G401 (cell line): Measurements from ENCODE around the gene AGBL1. TPM values are rescaled to one million over a fixed set of nuclear protein-coding genes. Genes with fewer than 3 reads are reported as not detected.

Experiments used
- DNase-seq: peaks from one replicate; pipeline ENCODE4 v3.0.0-alpha.2; 2015; ENCODE audit warnings: low spot score
- in situ Hi-C: cut with HindIII; loops from 2 replicates; pipeline ENCODE4 v1.10.0; 2016; ENCODE audit warnings: low sequenced_read_pairs, mixed read lengths
- total RNA-seq: library from RNA; depleted of rRNA; stranded (reverse); fragments of >200 nt; shearing (Covaris generic); gene quantifications from 2 replicates; pipeline ENCODE4 v1.2.3, GENCODE V29; 2014

Gene AGBL1
- total RNA-seq, 1 experiment from 2014 or later, result not detected

GRCh38 chr15:86157606-86158293 is 78.1 kb downstream of the AGBL1 start:
- DNase-seq, result no peak
- in situ Hi-C loops, result no loop called here

DNA sequence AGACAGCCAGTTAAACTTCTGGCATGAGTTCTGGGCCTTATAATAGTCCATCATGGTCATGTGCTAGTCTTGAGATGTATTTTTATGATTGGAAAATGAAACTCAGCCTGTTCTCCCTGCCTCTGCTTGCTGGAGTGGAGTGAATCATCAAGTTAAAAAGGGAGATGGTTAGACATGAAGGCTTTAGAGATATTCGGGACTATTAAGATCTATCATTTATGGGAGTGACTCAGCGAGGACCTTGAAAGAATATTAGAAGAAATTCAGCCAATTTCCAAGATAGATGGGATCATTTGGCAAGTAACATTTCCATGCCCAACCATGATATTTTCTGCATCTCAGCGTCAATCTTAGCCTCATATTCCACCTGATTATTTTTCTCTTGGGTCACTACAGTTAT is 79.8 kb downstream of the AGBL1 start:
- in situ Hi-C loops, result no loop called here
- DNase-seq, result no peak

DNA sequence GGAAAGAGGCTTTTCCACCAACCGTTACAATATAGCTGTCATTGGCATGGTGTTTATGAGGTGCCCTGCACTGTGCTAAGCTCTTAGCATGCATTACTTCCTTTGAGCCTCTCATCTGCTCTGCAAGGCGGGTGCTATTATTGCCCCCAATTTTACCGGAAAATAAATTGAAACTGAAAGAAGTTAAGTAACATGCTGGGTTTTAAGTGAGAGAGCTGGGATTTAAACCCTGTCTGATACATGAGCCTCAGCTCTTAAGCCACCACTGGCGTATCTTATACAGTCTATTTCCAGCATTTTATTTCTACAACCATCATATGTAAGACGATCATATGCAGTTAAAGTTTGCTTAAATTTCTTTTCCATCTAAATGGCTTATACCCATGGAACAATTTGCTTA is 81.6 kb downstream of the AGBL1 start:
- in situ Hi-C loops, result no loop called here
- no peak for DNase-seq

GRCh38 chr15:86162172-86162591 is 82.5 kb downstream of the AGBL1 start:
- DNase-seq, result peak; percentile 97
- in situ Hi-C loops, result no loop called here

DNA sequence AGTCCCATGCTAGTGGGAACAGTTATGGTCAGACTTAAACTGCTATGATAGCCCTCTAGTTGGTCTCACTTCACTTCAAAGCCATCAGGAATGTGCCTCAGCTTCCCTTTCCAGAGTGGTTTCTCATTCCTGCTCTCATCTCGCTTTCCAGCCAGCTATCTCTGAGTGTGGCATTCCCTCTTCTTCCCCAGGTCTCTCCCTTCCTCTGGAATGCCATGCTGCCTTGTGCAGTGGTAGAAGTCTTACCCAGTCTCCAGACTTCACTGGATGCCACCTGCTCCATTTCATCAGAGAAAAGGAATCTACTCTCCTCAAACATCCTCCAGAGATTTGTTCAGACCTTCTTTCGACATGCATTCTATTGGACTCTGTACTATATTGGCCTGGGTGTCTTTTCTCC is 83.0 kb downstream of the AGBL1 start:
- in situ Hi-C loops, result no loop called here
- no peak for DNase-seq

- DNase-seq, result peak; percentile 27
- in situ Hi-C loops, result no loop called here
These were observed 84.1 kb downstream of the AGBL1 start for GRCh38 chr15:86163816-86164215.

DNA sequence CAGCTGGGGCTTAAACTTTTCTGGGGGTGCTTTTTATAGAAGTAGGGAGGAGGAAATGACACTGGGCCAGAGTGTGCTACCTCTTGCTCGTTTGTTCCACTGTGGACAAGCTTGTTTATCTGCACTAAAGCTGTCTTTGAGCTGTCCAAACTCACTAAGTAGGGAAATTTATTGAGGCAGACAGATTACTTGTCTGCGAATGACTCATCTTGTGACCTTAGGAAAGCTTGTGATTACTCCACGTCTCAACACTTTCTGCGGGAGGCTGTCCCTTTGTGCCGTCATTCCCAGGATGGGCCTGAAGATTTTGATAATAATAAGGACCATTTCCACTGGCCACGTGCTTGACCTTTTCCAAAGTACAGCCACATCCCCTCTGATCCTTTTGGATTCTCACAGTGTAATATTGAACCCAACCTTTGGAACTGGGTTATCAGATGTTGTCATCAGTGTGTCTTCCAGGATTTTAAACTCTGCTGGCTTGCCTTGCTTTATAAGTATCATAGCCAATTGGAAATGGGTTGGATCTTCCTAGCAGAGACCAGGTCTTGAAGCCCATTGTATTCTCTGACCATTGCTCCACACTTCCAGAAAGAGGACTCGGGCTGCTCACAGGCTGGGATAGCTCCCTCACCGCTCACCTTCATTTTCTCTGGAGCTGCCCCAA is 84.7 kb downstream of the AGBL1 start:
- in situ Hi-C loops, result no loop called here
- DNase-seq, result no peak

GRCh38 chr15:86165265-86166211 is 85.9 kb downstream of the AGBL1 start:
- no peak for DNase-seq
- in situ Hi-C loops, result no loop called here

GRCh38 chr15:86167841-86168240 is 88.2 kb downstream of the AGBL1 start:
- in situ Hi-C loops, result no loop called here
- no peak for DNase-seq

GRCh38 chr15:86178845-86179244 is 99.2 kb downstream of the AGBL1 start:
- no peak for DNase-seq
- in situ Hi-C loops, result no loop called here

- in situ Hi-C loops, result no loop called here
- peak; percentile 92 for DNase-seq
These were observed 104.2 kb downstream of the AGBL1 start for GRCh38 chr15:86183596-86184491.

GRCh38 chr15:86193716-86194380 is 114.2 kb downstream of the AGBL1 start:
- in situ Hi-C loops, result no loop called here
- DNase-seq, result no peak

- no peak for DNase-seq
- in situ Hi-C loops, result no loop called here
These were observed 118.1 kb downstream of the AGBL1 start for GRCh38 chr15:86197770-86198169.

GRCh38 chr15:86199467-86200145 is 119.9 kb downstream of the AGBL1 start:
- no peak for DNase-seq
- in situ Hi-C loops, result no loop called here

DNA sequence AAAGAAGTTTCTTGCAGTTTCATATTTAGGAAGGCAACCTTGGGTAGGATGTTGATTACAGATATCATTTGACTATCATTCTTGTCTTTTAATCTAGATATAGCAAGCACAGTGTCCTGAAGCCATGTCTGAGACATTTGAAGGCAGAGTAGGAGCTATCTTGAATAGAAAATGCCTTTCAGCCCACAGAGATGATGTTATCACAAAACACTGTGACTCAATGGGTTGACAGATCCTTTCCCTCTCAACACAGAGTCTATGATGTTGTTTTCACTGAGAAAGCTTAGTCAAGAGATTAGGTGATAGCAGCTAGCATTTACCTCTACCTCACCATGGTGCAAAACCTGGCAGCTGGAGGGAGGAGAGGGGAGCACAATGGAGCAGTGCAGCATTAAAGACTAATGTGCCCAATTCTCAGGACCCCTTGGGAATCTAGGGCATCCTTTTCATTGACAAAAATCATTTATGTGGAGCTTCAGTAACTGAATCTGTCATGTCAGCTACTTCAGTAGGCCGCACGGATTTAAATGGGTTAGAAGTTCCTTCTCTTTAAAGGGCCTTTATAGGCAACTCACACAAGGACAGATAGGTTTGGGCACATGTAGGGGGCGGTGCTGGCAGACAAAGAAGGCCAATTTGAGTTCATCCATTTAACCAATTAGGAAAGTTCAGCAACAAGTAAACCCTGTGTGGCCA is 121.8 kb downstream of the AGBL1 start:
- no peak for DNase-seq
- in situ Hi-C loops, result no loop called here

GRCh38 chr15:86203462-86203861 is 123.8 kb downstream of the AGBL1 start:
- no peak for DNase-seq
- in situ Hi-C loops, result no loop called here

GRCh38 chr15:86205096-86205495 is 125.4 kb downstream of the AGBL1 start:
- DNase-seq, result no peak
- in situ Hi-C loops, result no loop called here
